NCI-H526 (cell line): ENCODE measurements around the gene TMEM231.
A peak's percentile ranks its signal among the peaks of the same experiment; 100 is the strongest.
"Not testable (repeated sequence)": the region's sequence is repeated elsewhere in the genome, so short reads cannot be mapped to it uniquely, and the experiment has no call there.

Experiments
- DNase-seq, 2 experiments: peaks; one replicate each; lab custom pipeline; 2025; lab: John Stamatoyannopoulos, UW

Gene TMEM231

DNA sequence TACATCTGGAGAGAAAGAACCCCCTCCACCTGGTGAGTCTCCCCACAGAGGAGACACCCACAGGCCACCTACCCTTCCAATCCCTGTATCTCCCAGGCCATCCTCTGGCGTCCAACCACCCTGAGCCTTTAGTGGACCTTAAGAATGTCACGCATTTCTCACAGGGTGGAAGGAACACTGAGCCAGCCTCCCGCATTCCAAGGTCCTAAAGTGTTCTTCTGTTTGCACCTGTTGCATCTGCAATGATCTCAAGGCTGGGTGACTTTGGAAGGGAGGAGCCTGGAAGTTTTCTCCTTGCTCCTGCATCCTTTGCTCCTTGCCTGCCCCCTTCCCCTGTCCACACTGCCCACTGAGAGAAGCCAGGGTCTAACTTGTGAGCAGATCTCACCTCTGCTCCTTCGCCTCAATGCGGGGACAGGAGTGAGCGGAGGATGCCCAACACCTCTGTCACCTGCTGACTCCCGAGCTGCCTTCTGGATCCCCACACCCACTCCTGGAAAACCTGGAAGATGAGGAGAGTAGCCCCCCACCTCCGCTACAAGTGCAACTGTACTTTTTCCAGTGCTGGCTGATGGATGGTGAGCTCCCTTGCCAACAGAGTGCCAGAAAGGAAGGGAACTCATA, 23.8 kb downstream of the TMEM231 start:
- DNase-seq = no peak

- DNase-seq = no peak
Measured at GRCh38 chr16:75529959-75530358, 26.1 kb downstream of the TMEM231 start.

- DNase-seq = no peak
Measured at GRCh38 chr16:75529056-75529905, 26.8 kb downstream of the TMEM231 start.

DNA sequence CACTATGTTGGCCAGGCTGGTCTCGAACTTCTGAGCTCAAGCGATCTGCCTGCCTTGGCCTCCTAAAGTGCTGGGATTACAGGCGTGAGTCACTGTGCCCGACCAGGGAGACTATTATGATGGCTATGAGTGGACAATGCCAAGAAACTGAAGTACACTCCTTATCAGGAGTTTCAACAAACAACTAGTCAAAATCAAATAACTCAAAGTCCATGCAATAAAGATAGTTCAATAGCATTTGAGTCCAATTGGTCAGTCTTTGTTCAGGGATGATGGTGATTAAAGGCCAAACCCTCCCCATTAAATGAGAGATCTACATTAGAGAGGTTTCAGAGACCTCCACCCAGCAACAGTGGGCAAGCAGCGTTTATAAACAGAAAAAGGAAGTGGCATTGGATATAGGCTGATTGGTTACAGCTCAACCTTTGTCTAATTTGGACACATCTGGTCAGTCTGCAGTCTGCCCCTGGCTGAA, 28.2 kb downstream of the TMEM231 start:
- no peak for DNase-seq

DNA sequence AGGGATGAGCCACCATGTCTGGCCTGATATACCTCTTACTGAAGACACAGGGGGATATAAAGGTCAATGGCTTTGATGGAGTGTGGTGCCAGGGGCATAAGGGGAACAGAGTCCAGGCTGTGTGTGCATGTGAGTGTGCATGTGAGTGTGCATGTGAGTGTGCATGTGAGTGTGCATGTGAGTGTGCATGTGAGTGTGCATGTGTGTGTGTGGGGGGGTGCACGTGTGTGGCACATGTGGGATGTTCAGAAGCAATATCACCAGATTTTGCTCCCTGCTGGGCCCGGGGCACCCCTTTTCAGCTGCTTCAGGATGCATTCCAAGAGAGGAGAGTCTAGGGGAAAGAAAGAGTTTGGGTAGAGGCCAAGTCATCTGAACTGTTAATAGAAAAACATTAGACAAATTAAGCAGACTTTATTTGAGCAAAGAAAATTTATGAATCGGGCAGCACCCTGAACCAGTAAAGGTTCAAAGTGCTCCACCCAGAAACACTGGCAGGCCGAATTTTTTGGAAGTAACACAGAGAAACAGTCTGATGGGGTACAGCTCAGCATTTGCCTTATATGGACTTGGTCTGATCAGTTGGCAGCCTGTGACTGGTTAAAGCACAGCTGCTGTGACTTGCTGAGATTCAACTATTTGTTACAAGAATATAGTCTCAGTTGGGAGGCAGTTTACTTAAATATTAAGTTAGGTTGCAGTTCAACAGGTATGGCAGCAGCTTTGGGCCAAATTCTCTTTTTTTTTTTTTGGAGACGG, 29.8 kb downstream of the TMEM231 start:
- no peak for DNase-seq

DNA sequence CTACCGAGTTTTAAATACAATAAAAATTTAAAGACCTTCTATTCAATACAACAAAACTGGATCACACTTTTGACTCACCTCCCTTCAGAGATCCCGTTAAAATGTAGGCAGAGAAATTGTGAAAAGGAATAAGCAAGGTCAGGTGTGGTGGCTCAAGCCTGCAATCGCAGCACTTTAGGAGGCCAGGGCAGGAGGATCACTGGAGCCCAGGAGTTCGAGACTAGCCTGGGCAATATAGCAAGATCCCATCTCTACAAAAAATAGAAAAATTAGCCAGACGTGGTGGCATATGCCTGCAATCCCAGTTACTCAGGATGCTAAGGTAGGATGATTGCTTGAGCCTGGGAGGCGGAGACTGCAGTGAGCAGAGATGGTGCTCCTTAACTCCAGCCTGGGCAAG, 36.9 kb downstream of the TMEM231 start:
- no peak for DNase-seq

GRCh38 chr16:75516189-75516966, 39.7 kb downstream of the TMEM231 start:
- peak in 1 of 2 experiments; percentile 43 for DNase-seq

- no peak for DNase-seq
Measured at GRCh38 chr16:75514296-75514695, 41.8 kb downstream of the TMEM231 start.

GRCh38 chr16:75506574-75506973, 49.5 kb downstream of the TMEM231 start:
- DNase-seq = no peak

DNA sequence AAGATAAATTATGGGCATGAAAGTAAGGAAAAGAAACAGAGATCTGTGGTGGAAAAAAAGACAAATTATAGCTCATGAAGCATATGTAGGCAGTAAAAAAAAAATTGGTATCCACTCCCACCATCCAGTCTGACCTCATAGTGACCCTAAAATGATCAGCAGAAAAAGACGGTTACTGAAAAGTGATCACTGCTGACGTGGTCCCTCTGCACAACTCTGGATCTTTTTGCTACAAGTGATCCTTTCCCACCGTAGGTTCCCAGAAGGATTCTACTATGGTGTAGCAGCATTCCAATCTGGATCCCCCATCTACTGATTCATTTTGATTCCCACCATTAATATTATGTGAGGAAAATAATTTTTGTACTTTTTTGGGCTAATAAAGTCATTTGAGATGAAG, 49.9 kb downstream of the TMEM231 start:
- DNase-seq = no peak

GRCh38 chr16:75503801-75504200, 52.3 kb downstream of the TMEM231 start:
- DNase-seq = no peak

- no peak for DNase-seq
Measured at GRCh38 chr16:75502916-75503605, 53.0 kb downstream of the TMEM231 start.

- not testable (repeated sequence) for DNase-seq
Measured at GRCh38 chr16:75501820-75502219, 54.2 kb downstream of the TMEM231 start.

DNA sequence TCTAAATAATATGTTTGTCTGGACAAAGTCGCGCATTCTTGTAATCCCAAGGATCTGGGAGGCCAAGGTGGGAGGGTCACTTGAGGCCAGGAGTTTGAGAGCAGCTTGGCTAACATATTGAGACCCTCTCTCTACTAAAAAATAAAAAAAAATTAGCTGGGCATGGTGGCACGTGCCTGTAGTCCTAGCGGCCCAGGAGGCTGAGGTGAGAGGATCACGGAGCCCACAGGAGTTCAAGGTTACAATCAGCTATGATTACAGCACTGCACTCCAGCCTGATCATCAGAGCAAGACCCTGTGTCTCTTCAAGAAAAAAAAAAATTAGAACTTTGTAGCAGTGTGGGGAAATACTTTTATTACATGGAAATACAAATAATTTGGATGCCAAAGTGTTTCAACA, 54.7 kb downstream of the TMEM231 start:
- no peak for DNase-seq

DNA sequence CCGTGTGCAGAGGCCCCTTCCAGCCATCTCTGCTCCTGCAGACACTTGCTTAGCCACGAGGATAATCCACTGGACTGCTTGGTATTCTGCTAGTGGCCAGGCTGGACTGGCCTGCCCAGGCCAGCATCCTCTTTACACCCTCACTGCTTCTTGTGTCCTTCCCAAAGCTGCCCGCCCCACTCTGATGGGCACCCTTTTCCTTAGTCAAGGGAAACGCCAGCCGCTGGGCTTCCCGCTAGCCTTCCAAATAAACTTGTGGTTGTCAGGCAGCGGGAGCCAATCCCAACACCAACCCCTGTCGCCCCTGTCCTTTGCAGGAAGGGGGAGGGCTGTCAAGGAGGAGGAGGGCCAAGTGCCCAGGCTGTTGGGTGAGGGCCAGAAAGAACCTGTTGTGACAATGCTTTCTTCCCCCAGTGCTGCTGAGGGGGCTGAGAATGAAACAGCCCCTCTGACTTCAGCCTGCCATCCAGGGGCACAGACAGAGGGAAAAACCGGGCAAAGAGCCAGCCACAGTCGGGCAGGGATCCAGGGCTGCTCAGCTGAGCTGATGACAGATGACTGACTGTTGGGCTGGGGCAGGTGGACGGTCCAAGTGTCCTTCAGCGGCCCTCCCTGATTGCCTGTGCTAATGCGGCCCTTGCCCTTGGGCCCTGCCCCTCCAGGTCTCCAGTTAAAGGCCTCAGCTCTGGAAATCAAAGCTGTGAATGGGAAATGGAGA, 57.3 kb downstream of the TMEM231 start:
- DNase-seq = not testable (repeated sequence)

DNA sequence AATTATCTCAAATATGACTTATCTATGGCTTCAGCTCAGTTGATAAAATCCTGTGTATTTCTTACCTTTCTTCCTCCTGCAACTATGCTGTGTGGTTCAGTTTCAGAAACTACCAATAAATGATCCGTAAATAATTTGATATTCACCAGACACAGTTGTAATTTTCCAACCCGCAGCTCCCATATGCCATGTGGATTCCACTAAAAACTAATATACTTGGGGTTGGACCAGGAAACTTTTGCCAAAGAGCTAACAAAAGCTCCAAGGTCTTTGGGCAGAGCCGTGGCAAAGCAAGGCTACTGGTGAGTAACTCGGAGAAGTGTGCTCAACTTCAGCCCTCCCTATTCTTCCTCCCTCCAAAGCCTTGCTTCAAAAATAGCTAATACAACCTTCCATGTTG, 58.5 kb downstream of the TMEM231 start:
- no peak for DNase-seq

DNA sequence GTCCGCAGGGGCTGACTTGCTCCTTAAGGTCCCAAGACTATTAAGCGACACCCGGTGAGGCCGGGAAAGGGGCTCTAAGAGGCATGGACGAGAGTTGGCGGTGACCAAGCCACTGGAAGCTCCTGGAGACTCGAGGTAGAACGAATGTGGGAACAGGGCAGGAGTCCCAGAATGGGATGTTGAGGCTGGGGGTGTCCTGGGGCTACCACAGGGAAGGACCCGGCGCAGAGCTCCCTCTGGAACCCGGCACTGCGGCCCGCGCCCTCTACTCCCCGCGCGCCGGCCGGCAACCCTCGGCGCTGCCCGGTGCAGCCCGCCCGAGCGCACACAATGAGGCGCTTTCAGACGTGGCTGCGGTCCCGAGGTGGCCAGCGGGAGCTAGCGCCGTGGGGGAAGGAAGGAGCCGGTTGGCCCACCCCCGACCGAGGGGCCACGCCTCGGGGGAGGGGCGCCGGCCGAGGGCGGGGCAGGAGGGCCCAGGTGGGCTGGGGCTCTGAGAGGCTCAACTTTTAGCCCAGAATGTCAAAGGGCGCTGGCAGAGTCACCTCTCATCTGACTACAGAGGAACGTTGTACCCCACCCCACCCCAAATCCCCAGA, 60.9 kb downstream of the TMEM231 start, which contains the start of gene CHST6:
Gene CHST6 (minus strand): TSS at position 366 of the 599 bp plus-strand sequence. CDS start 15,613 bp downstream, outside the sequence.
- peak in 1 of 2 experiments; percentile 74 for DNase-seq

GRCh38 chr16:75494661-75495075, 61.4 kb downstream of the TMEM231 start:
- peak in 1 of 2 experiments; percentile 32 for DNase-seq

DNA sequence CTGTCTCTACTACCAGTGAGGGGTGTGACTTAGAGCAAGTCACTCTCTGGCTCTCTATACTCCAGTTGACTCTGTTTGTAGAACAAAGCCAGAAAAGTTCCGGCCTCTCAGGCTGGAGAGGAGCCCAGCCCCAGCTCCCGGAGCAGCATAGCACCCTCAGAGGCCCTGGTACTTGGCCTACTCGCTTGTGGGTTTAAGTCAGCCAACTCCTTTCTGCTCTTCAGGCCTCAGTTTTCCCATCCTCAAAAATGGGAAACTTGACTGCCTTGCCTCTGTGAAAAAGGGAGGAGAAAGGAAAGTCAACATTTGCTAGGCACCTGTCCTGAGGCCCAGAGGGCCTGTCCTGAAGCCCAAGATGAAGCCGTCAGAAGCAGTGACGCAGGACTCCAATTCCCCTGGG, 61.9 kb downstream of the TMEM231 start:
- DNase-seq = no peak

DNA sequence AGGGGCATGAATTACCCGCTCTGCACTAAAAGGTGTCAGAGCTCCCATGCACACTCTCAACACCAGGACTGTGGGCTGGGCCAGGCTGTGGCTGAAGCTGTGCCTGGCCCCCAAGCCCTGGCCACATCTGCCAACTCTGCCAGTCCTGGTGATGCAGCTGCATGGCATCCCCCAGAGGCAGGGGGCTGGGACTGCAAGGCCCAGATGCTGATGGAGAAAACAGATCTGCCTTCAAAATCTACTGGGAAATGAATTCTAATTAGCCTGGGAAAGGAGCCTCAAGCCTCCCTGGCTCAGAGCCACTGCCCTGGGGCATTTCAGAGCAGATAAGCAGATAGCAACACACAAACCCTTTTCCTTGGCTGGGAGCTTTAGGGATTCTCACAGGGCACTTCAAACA, 64.2 kb downstream of the TMEM231 start:
- peak; percentile 30 to 58 for DNase-seq
